ENCODE results near the gene ESYT2.

Gene ESYT2

DNA sequence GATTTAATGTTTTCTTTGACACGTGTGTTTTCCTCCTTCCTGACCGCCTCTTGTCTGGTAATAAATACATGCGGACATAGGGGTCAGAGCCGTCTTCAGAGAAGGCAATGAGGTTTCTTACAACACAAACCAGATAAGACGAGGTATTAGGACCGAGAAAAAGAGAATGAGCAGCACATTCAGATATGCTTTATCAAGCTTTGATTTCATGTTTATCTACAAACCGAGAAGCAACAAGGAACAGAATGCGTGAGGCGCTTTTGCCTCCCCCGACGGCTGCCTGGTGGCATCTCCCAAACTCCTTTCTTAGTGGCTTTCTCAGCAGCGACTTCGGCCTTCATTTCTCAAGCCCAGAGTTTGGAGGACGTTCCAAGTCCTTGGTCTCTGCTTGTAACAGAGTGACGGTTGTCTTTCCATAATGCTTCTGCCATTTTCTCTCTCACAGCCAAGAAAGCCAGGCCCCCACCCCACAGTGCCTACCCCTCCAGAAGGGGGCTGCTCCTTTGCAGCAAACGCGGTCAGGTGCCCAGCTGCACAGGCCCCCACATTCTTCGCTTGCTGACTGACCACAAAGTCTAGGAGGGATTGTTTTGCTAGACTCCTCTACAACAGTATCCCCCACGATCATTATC, 92.1 kb downstream of the ESYT2 start:
- DNase-seq: no peak

DNA sequence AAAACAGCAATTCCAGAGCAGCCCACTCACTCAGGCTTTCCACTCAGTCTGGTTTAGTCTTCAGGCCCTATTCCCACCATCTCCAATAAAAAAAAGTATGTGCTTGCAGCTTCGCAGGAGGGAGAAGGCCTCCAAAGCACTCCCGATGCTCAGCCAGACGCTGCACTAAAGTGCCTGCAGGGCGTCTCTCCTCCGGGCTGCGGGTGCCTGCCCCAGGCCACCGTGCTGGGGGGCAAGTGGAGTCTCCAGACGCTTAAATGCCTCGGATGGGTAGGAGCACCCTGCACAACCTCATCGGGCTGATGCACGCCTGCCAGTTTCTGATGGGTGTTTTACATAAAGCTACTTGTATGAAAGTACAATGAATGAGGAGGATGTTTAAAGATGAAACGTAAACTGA, 93.4 kb downstream of the ESYT2 start:
- no peak for DNase-seq

DNA sequence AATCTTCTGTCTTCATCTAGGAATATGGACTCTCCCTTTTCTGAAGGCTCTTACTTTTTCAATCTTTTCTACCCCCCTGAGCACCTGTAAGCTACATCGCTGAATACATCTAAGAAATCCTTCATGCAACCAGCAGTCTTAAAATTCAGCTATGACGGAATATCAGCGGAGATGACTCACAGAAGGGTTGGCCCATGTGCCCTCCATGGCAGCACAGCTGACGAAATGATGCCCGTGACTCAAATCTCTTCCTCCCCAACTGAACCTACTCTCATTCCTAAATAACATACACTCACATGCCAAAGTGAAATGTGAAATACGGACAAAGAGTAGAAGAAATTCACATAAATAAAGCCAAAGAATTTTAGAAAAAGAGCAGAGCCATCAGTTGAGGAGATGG, 94.4 kb downstream of the ESYT2 start:
- no peak for DNase-seq

DNA sequence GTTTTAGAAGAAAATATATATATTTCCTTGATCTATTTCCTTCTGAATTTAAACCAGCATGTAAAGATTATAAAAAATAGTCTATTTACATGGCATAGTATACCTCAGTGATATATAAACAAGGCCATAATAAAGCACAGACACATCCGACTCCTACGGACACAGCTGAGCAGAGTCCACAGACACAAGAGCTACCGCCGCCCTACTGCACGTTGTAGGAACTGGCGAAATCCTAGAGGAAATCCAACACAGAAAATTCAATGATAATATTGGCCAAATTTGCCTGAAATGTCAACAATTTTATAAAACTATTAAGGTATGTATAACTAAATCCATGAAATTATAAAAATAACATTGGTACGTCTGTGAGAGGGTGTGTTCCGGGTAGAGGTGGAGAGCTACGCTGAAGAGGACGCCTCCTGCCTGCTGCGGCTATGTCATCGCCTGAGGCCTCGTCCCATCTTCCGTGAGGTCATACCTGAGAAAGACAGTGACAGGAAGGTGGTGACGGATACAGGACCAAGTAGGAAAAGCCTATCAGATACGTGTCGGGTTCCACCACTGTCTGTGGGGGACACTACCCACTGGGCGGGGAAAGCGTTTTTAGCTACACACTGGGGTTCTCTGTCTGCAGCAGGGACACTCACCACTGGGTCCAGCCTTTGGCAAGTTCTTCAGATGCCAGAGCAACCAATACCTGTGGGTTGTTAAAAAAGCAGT, 95.4 kb downstream of the ESYT2 start:
- DNase-seq: no peak

DNA sequence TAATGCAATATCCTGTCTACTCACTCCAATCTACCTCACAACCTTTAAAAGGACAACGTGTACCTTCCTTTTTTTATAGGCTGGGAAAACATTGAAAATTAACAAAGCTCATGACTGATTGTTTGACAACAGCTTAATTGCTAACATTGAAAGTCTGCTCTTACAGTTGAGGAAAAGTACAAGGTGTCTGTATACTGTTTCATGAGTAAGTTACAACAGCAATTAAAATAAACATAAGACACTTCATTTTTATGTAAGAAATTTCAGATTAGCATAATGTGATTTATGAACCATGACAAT, 96.1 kb downstream of the ESYT2 start:
- DNase-seq: no peak

DNA sequence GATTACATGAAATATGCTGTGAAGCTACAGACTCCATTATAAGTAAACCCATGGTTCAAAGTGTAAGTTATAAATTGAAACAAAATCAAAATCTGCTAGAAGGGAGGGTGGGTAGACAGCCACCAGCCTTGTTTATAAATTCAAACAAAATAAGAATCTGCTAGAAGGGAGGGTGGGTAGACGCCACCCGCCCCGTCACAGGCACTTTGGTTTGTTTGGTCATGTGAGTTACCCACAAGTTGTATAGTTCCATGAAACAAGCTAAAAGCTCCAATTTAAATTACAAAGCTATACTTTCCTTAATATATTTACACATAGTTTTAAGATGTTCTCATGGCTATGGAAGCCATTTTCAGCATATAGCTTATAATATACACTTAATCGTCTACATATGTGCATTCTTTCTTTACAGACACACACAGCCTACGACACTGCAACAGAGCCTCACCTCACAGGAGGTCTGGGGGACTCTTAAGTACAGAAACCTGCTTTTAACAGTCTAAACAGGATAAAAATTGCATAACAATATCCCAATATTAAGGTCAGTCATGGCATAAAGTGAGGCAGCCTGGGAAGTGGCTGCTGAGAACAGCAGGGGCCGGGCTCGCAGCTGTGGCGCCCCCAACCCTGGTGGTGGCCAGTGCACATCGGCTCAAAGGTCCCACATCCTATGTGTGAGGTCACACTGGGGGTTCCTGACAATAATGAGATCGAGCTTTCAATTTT, 96.7 kb downstream of the ESYT2 start:
- no peak for DNase-seq

DNA sequence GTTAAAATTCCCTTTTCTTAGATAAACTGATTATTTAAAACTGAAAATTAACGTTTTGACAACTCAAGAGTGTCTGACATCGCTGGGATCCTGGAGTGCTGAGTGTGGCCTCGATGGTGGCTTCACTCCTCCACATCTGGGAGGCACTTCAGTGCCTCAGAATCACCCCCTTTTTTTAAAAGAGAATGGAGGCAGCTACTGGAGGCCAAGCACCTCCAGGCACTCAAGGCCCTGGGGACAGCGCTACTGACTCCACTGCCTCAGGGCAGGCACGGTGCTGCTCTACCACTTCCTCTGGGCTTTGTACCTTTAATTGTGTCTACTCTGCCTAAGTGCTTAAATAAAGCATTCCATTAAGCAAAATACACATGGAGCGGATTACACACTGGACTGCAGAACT, 97.5 kb downstream of the ESYT2 start:
- no peak for DNase-seq

DNA sequence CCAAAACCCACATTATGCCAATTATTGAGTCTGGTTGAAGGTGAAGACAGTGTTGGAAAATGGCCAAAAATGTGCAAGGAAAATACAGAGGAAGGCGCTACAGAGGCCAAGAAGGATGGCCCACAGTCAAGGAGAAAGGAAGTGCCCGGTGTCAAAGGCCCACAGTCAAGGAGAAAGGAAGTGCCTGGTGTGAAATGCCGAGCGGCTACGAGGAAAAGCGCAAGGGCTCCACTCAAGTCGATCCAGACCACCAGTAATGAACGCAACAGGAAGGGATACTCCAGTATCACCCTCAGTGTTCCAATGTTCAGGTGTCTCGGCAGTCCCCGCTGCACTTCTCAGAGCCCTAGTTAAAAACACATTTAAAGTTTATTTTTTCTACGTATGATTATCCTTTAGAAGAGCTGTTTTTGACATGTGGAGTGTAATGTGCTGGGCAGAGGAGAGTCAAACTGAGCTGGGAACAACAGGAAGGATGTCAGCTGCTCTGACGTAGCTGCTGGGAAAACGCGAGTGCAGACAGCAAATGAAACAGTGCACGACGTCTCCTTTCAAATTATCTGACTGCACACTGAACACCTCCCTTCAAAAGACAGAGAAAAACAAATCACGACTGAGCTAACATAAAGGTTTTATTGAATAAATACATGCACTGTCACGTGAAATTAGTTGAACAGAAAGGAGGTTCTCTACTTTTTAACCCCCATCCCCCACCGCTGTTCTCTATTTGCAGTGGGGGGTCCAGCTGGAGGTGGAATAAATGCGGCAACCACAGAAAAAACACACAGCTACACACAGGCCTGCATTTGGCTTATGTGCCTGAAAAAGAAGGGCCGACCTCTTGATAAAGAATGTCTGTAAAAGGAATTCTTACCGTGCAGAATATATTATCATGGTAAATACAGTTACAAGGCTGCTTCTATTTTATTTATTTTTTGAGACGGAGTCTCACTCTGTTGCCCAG, 98.6 kb downstream of the ESYT2 start:
- no peak for DNase-seq

DNA sequence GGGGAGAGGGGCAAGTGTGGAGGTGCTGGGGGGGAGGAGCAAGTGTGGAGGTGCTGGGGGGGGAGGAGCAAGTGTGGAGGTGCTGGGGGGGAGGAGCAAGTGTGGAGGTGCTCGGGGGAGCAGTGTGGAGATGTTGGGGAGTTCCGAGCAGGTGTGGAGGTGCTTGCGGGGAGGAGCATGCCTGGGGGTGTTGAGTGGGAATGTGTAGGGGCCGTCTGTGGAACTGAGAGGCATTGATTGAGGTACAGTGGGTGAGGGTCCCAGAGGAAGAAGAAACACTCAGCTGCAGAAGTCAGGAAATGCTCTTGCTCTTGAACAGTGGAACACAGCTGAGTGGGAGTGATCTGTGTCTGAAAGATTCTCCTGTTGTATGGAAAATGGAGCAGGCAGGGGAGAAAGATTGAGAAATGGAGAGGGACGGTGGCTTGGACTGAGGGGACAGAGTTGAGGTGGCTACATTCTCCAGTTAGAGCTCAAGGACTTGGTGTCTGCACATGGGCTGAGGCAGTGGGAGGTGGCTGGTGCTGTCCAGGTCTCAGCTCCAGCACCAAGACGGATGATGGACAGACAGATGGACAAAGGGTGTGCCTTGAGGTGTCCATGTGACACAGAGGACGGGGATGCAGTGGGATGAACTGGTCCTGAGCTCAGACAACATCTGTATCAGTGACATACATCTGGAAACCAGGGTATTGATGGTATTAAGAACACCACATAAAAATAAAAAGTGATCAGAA, 99.5 kb downstream of the ESYT2 start:
- DNase-seq: no peak

DNA sequence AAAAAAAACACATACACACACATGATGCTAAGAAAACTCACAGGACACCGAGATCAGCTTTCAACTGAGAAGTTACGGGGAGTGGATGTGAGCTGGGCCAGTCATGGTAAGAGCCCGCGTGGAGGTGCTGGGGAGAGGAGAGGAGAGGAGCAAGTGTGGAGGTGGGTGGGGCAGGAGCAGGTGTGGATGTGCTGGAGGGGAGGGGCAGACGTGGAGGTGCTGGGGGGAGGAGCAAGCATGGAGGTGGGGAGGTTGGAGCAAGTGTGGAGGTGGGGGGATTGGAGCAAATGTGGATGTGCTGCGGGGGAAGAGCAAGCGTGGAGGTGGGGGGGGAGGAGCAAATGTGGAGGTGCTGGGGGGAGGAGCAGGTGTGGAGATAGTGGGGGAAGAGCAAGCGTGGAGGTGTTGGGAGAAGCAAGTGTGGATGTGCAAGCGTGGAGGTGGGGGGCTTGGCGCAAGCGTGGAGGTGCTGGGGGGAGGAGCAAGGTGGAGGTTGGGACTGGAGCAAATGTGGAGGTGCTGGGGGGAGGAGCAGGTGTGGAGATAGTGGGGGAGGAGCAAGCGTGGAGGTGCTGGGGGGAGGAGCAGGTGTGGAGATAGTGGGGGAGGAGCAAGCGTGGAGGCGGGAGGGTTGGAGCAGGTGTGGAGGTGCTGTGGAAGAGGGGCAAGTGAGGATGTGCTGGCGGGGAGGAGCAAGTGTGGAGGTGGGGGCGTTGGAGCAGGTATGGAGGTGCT, 100.2 kb downstream of the ESYT2 start:
- DNase-seq: no peak

DNA sequence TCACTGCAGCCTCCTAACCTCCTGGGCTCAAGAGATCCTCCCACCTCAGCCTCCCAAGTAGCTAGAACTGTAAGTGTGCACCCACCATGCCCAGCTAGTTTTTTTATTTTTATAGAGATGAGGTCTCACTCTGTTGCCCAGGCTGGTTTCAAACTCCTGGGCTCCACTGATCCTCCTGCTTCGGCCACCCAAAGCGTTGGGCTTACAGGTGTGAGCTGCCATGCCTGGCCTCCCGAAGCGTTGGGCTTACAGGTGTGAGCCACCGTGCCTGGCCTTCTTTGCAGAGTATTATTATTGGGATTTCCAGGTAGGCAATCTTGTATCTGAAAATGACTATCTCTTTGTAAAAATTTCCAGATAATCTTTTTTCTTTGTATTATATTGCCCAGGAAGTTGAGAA, 101.6 kb downstream of the ESYT2 start:
- no peak for DNase-seq

DNA sequence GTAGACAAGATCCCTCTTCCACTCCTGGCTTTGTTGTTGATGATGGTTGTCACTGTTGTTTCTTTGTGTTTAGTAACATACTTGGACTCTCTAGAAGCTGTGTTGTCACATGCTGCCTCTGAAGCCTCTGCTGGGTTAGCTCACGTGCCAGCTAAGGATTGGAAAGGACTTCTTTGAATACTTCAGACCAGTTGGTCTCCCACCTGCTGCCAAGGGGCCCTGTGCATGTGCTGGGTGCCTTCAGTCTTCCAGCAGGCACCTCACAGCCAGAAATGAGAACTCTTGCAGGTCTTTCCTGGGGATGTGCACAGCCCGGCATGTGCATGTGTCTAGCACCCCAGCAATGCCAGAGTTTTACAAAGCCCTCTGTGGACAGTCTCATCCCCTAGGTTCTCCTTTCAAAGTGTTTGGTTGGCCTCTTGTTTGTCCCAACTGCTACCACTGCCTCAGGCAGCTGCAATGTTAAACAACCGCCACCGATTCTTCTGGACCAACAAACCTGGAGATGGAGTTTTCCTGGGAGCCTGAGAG, 103.0 kb downstream of the ESYT2 start:
- DNase-seq: no peak

DNA sequence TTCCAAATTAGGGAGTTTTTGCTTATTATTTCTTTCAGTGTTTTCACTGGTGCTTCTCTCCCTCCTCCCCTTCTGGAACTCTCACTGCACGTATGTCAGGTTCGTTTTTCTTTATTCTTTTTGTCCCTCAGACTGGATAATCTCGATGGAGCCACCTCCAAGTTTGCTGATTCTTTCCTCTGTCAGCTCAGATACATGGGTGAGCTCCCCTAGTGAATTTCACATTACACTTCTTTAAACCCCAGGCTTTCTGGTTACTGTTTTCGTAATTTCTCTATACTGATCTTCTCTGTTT, 103.9 kb downstream of the ESYT2 start:
- DNase-seq: no peak

DNA sequence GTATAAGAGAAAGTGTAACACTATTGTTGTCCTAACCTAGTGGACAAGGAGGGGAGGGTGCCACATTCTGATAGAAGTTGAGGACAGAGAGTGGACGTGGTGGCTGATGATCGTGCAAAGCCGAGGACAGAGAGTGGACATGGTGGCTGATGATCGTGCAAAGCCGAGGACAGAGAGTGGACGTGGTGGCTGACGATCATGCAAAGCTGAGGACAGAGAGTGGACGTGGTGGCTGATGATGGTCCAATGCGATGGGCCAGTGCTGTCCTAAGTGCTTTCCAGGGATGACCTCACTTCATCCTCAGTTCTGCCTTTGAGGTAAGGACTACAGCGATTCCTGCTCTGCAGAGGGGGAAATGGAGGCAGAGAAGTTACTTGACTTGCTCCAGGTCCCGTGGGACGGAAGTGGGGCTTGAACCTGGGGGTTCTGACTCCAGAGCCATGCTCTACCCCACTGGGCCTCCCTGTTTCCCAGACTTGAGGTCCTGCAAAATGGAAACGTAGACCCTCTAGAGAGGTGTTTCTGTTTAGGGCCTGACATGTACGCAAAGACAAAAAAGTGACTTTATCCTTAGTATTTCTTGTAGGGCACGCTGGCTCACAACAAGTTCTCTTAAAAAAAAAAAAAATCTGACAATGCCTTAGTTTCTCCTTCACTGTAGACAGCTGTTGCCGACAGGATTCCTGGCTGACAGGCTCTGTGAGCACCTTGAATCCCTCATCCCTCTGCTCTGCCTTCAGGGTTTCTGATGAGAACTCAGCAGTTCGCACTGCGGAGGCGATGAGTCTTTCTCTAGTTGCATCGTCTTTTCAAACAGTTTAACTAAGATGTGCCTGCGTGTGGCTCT, 104.4 kb downstream of the ESYT2 start:
- no peak for DNase-seq

DNA sequence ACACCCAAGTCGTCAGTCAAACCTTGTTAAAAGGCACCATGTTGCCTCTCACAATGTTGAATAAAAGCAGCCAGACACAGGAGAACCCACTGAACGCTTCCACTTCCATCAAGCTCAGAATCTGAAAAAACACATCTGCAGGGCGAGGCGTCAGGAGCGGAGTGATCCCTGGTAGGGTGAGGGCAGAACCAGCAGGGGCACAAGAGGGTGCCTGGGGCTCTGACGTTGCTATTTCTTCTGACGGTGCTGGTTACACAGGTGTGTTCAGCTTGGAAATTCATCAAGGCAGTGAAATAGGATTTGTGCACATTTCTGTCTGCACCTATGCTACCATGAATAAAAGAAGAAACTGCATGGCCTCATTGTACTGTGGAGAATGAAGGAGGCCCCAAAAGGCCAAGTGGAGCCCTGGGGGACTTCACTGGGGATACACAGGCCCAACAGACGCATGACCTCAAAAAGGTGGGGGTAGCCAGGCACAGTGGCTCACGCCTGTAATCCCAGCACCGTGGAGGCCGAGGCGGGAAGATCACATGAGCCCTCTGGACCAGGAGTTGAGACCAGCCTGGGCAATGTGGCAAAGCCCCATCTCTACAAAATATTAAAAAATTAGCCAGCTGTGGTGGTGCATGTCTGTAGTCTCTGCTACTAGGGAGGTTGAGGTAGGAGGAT, 105.5 kb downstream of the ESYT2 start:
- no peak for DNase-seq

DNA sequence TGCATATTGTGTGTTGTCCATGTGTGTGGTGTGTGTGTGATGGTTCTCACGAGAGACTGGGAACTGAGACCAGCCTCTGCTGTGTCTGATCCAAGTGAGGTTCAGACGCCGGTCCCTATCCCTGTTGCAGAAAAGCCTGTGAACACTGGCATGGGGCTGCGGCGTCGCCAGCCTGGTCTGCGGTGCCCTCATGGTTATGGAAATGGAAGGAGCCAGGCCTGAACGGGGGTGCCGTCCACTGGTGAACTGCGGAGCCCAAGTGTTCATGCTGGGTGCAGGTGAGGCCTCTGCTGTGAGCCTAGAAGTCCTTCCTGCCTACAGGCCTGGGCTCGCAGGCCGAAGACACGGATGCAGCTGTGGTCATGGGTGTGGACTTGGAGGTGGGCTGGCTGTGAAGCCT, 106.0 kb downstream of the ESYT2 start:
- DNase-seq: no peak

DNA sequence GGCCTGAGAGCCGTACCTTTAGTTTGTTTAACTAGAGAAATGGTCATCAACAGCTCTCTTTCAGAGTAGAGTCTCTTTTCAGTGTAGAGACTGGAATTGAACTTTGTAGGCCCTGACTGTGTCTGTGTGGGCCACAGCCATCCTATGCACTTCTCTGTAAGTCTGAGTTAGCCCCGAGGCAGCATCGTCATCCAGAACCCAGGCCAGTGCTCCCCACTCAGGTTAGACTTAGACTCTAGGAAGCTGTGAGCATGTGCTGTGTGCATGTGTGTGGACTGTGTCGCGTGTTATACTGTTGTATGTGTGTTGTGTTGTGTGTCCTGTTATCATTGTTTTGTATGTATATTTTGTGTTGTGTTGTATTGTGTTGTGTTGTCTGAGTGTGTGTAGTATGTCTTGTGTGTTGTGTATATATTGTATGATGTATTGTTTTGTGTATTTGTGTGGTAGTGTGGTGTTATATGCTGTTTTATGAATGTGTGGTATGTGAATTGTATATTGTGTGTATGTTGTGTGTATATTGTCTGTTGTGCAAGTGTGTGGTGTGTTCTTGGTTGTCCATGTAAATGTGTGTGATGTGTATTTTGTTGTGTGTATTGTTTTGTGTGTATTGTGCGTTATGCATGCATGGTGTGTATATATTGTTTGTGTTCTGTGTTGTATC, 106.6 kb downstream of the ESYT2 start:
- no peak for DNase-seq

DNA sequence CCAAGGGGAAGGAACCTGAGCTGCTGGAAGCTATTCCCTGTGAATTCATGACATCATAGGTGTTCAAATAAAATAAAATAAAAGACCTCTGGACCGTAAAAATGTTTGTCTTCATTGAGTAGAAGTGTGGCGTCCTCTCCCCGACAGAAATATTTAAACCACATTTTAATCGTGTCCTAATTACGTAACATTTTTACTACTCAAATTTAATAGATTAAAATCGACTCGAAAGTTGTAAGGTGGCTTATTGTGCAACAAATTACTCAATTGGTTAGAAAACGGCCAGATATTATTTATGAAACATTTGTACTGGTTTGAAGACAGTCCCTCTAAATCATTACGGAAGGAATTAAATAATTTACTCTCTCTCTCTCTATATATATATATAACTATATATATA, 109.2 kb downstream of the ESYT2 start:
- DNase-seq: no peak

DNA sequence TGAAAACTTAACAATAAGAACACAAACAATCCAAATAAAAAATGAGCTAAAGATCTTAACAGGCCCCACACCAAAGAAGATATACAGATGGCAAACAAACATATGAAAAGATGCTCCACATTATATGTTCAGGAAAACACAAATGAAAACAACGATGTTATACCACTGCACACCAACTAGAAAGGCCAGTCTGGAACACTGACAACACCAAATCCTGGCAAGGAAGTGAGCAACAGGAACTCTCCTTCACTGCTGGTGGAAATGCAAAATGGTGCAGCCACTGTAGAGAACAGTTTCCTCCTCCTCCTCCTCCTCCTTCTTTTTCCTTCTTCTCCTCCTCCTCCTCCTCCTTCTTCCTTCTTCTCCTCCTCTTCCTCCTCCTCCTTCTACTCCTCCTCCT, 112.5 kb downstream of the ESYT2 start:
- no peak for DNase-seq

DNA sequence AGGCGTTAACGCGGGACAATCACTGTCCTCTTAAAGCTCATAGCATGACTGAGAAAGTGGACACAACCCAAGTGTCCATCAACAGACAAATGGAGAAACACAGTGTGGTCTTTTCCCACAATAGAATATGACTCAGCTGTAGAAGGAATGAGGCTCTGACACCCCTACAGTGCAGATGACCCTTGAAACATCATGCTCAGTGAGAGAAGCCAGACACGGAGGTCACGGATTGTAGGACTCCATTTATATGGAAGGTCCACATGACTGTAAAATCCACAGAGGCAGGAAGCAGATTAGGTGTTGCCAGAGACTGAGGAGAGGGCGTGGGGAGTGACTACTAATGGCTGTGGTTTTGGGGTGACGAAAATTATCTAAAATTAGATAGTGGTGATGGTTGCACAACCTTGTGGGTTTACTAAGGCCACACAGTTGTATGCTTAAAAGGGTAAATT, 118.6 kb downstream of the ESYT2 start:
- no peak for DNase-seq
